Measurements from ENCODE around the gene SPIN1. TPM values are rescaled to one million over a fixed set of nuclear protein-coding genes. Genes with fewer than 3 reads are reported as not detected.
A peak's percentile ranks its signal among the peaks of the same experiment; 100 is the strongest.

Gene SPIN1
- polyA plus RNA-seq, 1 donor = 204 TPM

- DNase-seq = peak; percentile 72
Measured at GRCh38 chr9:88387552-88388202, 567 bp upstream of the SPIN1 start.

- DNase-seq = peak; percentile 61
Measured at GRCh38 chr9:88388886-88389605, 802 bp downstream of the SPIN1 start.

GRCh38 chr9:88390371-88390990 lies 2.2 kb downstream of the SPIN1 start:
- no peak for DNase-seq

GRCh38 chr9:88391236-88391635 lies 3.0 kb downstream of the SPIN1 start:
- no peak for DNase-seq

- no peak for DNase-seq
Measured at GRCh38 chr9:88391921-88392320, 3.7 kb downstream of the SPIN1 start.

GRCh38 chr9:88392549-88392948 lies 4.3 kb downstream of the SPIN1 start:
- no peak for DNase-seq

- DNase-seq = no peak
Measured at GRCh38 chr9:88396836-88397577, 8.8 kb downstream of the SPIN1 start.

GRCh38 chr9:88398016-88398415 lies 9.8 kb downstream of the SPIN1 start:
- DNase-seq = no peak

GRCh38 chr9:88399966-88400365 lies 11.7 kb downstream of the SPIN1 start:
- DNase-seq = peak; percentile 24

GRCh38 chr9:88403340-88403739 lies 15.1 kb downstream of the SPIN1 start:
- no peak for DNase-seq

GRCh38 chr9:88406051-88406450 lies 17.8 kb downstream of the SPIN1 start:
- DNase-seq = no peak

GRCh38 chr9:88411471-88411870 lies 23.2 kb downstream of the SPIN1 start:
- no peak for DNase-seq

- DNase-seq = no peak
Measured at GRCh38 chr9:88414298-88414697, 26.1 kb downstream of the SPIN1 start.

- DNase-seq = no peak
Measured at GRCh38 chr9:88418025-88418424, 29.8 kb downstream of the SPIN1 start.

- DNase-seq = no peak
Measured at GRCh38 chr9:88418715-88419540, 30.7 kb downstream of the SPIN1 start.

GRCh38 chr9:88420227-88420626 lies 32.0 kb downstream of the SPIN1 start:
- DNase-seq = no peak

GRCh38 chr9:88421348-88421747 lies 33.1 kb downstream of the SPIN1 start:
- no peak for DNase-seq

GRCh38 chr9:88425538-88425950 lies 37.3 kb downstream of the SPIN1 start:
- no peak for DNase-seq

GRCh38 chr9:88426651-88427050 lies 38.4 kb downstream of the SPIN1 start:
- no peak for DNase-seq

- DNase-seq = no peak
Measured at GRCh38 chr9:88429595-88430430, 41.6 kb downstream of the SPIN1 start.
